ENCODE results near the gene CHST1.

Gene CHST1

GRCh38 chr11:45683271-45684058 is 18.0 kb upstream of the CHST1 start:
- DNase-seq: no peak
- TF ChIP-seq POLR2A (IDR thresholded peaks at IDR 0.05; ENCODE audit: low read length): no peak
- no peak for TF ChIP-seq GATA1 (IDR thresholded peaks at IDR 0.05; ENCODE audit: low read depth, low read length)

- DNase-seq: no peak
- TF ChIP-seq POLR2A (IDR thresholded peaks at IDR 0.05; ENCODE audit: low read length) (no peak), GATA1 (IDR thresholded peaks at IDR 0.05; ENCODE audit: low read depth, low read length) (no peak)
Measured at GRCh38 chr11:45679806-45680205, 14.4 kb upstream of the CHST1 start.

GRCh38 chr11:45678976-45679375 is 13.6 kb upstream of the CHST1 start:
- DNase-seq: no peak
- TF ChIP-seq GATA1 (IDR thresholded peaks at IDR 0.05; ENCODE audit: low read depth, low read length) (no peak), POLR2A (IDR thresholded peaks at IDR 0.05; ENCODE audit: low read length) (no peak)

GRCh38 chr11:45677770-45678512 is 12.5 kb upstream of the CHST1 start:
- TF ChIP-seq GATA1 (IDR thresholded peaks at IDR 0.05; ENCODE audit: low read depth, low read length) (no peak), POLR2A (IDR thresholded peaks at IDR 0.05; ENCODE audit: low read length) (no peak)
- DNase-seq: no peak

- DNase-seq: no peak
- TF ChIP-seq POLR2A (IDR thresholded peaks at IDR 0.05; ENCODE audit: low read length) (no peak), GATA1 (IDR thresholded peaks at IDR 0.05; ENCODE audit: low read depth, low read length) (no peak)
Measured at GRCh38 chr11:45676522-45677095, 11.2 kb upstream of the CHST1 start.

GRCh38 chr11:45675646-45676045 is 10.2 kb upstream of the CHST1 start:
- DNase-seq: no peak
- TF ChIP-seq GATA1 (IDR thresholded peaks at IDR 0.05; ENCODE audit: low read depth, low read length): no peak
- TF ChIP-seq POLR2A (IDR thresholded peaks at IDR 0.05; ENCODE audit: low read length): no peak

GRCh38 chr11:45674481-45675190 is 9.2 kb upstream of the CHST1 start:
- no peak for DNase-seq
- no peak for TF ChIP-seq POLR2A (IDR thresholded peaks at IDR 0.05; ENCODE audit: low read length)
- no peak for TF ChIP-seq GATA1 (IDR thresholded peaks at IDR 0.05; ENCODE audit: low read depth, low read length)

GRCh38 chr11:45673441-45673840 is 8.0 kb upstream of the CHST1 start:
- no peak for TF ChIP-seq POLR2A (IDR thresholded peaks at IDR 0.05; ENCODE audit: low read length)
- no peak for TF ChIP-seq GATA1 (IDR thresholded peaks at IDR 0.05; ENCODE audit: low read depth, low read length)
- no peak for DNase-seq

GRCh38 chr11:45672593-45672992 is 7.2 kb upstream of the CHST1 start:
- TF ChIP-seq GATA1 (IDR thresholded peaks at IDR 0.05; ENCODE audit: low read depth, low read length) (no peak), POLR2A (IDR thresholded peaks at IDR 0.05; ENCODE audit: low read length) (no peak)
- DNase-seq: no peak

GRCh38 chr11:45671246-45672171 is 6.1 kb upstream of the CHST1 start:
- DNase-seq: no peak
- TF ChIP-seq POLR2A (IDR thresholded peaks at IDR 0.05; ENCODE audit: low read length): no peak
- TF ChIP-seq GATA1 (IDR thresholded peaks at IDR 0.05; ENCODE audit: low read depth, low read length): no peak

- TF ChIP-seq GATA1 (IDR thresholded peaks at IDR 0.05; ENCODE audit: low read depth, low read length) (no peak), POLR2A (IDR thresholded peaks at IDR 0.05; ENCODE audit: low read length) (no peak)
- no peak for DNase-seq
Measured at GRCh38 chr11:45670386-45671135, 5.1 kb upstream of the CHST1 start.

- no peak for DNase-seq
- no peak for TF ChIP-seq GATA1 (IDR thresholded peaks at IDR 0.05; ENCODE audit: low read depth, low read length)
- no peak for TF ChIP-seq POLR2A (IDR thresholded peaks at IDR 0.05; ENCODE audit: low read length)
Measured at GRCh38 chr11:45669956-45670355, 4.5 kb upstream of the CHST1 start.

Data from erythroblast (primary cell).